Transverse colon (tissue), 4 donors: ENCODE measurements around the gene B3GNT4. TPM values are rescaled to one million over a fixed set of nuclear protein-coding genes. Genes with fewer than 3 reads are reported as not detected.

Experiments used
- DNase-seq: peaks from one replicate; pipeline ENCODE4 v3.0.0-alpha.2; 2019
- H3K27ac ChIP-seq, 4 donors: fragments of 200-600 bp; sonication (generic); 2 replicates each; pipeline ENCODE4 v1.5.1; 2016 to 2018; ENCODE audit warnings: inconsistent platforms in 4 of 4
- H3K27me3 ChIP-seq: fragments of 200-600 bp; sonication (generic); 2 replicates; pipeline ENCODE4 v1.5.1; 2017; ENCODE audit warnings: inconsistent platforms
- H3K36me3 ChIP-seq, 4 donors: fragments of 200-600 bp; sonication (generic); 2 replicates each; pipeline ENCODE4 v1.5.1; 2017 to 2019; ENCODE audit warnings: inconsistent platforms in 4 of 4
- H3K4me1 ChIP-seq, 4 donors: fragments of 200-600 bp; sonication (generic); 2 replicates each; pipeline ENCODE4 v1.5.1; 2017 to 2020; ENCODE audit warnings: inconsistent platforms in 4 of 4
- H3K4me3 ChIP-seq, 4 donors: fragments of 200-600 bp; sonication (generic); 1 replicate in 1 of 4; 2 replicates in 3 of 4; pipeline versions ENCODE4 v1.5.1 to v1.6.1; 2017 to 2019; ENCODE audit warnings: inconsistent platforms in 4 of 4
- H3K9me3 ChIP-seq, 2 donors: fragments of 200-600 bp; sonication (generic); 2 replicates each; pipeline ENCODE4 v1.5.1; 2017 to 2019; ENCODE audit warnings: inconsistent platforms in 2 of 2
- CTCF ChIP-seq, 5 experiments: fragments of 200-600 bp in 3 of 5; fragments of 450-650 bp in 2 of 5; sonication (generic) in 3 of 5; IDR thresholded peaks; 1 replicate in 2 of 5; 2 replicates in 3 of 5; pipeline ENCODE4 v1.5.1; 2016 to 2017; ENCODE audit warnings: antibody characterized with exemption in 5 of 5, inconsistent platforms in 3 of 5, mild to moderate bottlenecking in 2 of 5, moderate library complexity in 1 of 5
- EP300 ChIP-seq: sonication (generic); formaldehyde crosslinking; IDR thresholded peaks from one replicate; pipeline ENCODE4 v1.6.1; 2017; ENCODE audit warnings: antibody characterized with exemption, low read depth
- POLR2A ChIP-seq: fragments of 450-650 bp; IDR thresholded peaks from one replicate; pipeline ENCODE4 v1.6.1; 2016; ENCODE audit warnings: antibody characterized with exemption, mild to moderate bottlenecking, moderate library complexity
- POLR2AphosphoS5 ChIP-seq, 3 donors: sonication (generic); formaldehyde crosslinking; IDR thresholded peaks; one replicate each; pipeline ENCODE4 v1.6.1; 2016; ENCODE audit warnings: antibody characterized with exemption in 3 of 3
- WGBS, 2 donors: methylation state at CpG; one replicate each; pipeline ENCODE4 v1.1.5; 2018; ENCODE audit warnings: low coverage in 1 of 2; 5-methylcytosine and 5-hydroxymethylcytosine counted together
- in situ Hi-C, 4 donors: fragments of 200-750 bp; cut with MboI; loops; one replicate each; pipeline versions ENCODE4 v1.15.0 to v1.15.1; 2017; ENCODE audit warnings: low sequenced_read_pairs in 3 of 4, low pct_ligation_motif_present in 1 of 4, low pct_unique_long_range_greater_than_20kb in 1 of 4
- intact Hi-C: fragments of 100-400 bp; cut with DNase I; formaldehyde crosslinking; loops from one replicate; pipeline ENCODE4 v1.15.1; 2023; ENCODE audit warnings: low total_unique reads
- total RNA-seq, 4 donors: library from RNA; depleted of rRNA; stranded (reverse); fragments of >200 nt; gene quantifications; one replicate each; pipeline ENCODE4 v1.1.0, GENCODE V29; 2016

Gene B3GNT4
- total RNA-seq, 4 donors from 2014 or later, result 1.3 TPM; not detected in 3

GRCh38 chr12:122185494-122186082 is 17.9 kb upstream of the B3GNT4 start:
- intact Hi-C loops, result no loop called here
- 86% methylated on average over 10 of the region's 10 CpGs; no CpG with 5 or more reads in 1 of the 2 donors for WGBS, 2 donors

DNA sequence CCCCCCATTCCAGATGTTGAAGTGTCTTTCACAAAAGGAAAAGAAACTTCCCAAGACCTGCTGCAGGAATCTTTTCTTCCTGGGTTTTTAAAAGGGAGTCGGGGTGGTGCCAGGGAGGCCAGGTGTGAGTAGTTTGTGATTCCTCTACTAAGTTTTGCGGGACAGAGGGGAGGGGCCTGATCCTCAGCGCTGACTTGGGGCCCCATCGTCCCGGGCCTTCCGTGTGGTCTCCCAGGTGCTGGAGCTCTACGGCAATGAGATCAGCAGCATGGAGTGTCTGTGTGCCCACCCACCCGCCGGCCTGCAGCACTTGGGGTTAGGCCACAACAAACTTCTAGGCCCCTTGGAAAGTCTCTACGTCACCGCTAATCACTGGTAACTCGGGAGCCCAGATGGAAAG is 16.0 kb upstream of the B3GNT4 start:
- in situ Hi-C loops, result loop anchor here in 2 of 4 donors (10.0 to 25.0 kb wide), 2 partner anchors 53 to 275 kb away; partner anchors contain the start of gene CFAP251 (in 1 of the 2)
- Histone ChIP-seq H3K9me3 (no peaks in the 10 kb centered on the region), H3K36me3 (no peaks in the 10 kb centered on the region), H3K4me3 (no peak overlapping the region), H3K4me1 (peaks cover 4 to 9% (median 7%) of the 10 kb centered on the region in 4 donors), H3K27ac (no peak overlapping the region), H3K27me3 (peaks cover 5% of the 10 kb centered on the region)
- DNase-seq, result no peak
- no peak for TF ChIP-seq POLR2A
- TF ChIP-seq POLR2AphosphoS5 (IDR thresholded peaks at IDR 0.05), result no peak
- no peak for TF ChIP-seq EP300
- no peak for TF ChIP-seq CTCF (IDR thresholded peaks at IDR 0.05)
- intact Hi-C loops, result no loop called here
- 78% methylated on average over 12 of the region's 12 CpGs; no CpG with 5 or more reads in 1 of the 2 donors for WGBS, 2 donors

More at GRCh38 chr12:122185494-122186082, 17.9 kb upstream of the B3GNT4 start:
- H3K4me1 ChIP-seq, result peaks cover 5 to 9% (median 7%) of the 10 kb centered on the region in 4 donors
- no peaks in the 10 kb centered on the region for H3K36me3 ChIP-seq
- in situ Hi-C loops, result loop anchor here in 2 of 4 donors (10.0 to 25.0 kb wide), 2 partner anchors 51 to 273 kb away; partner anchors contain the start of gene CFAP251 (in 1 of the 2)
- no peak for DNase-seq
- H3K9me3 ChIP-seq, result no peaks in the 10 kb centered on the region
- no peak overlapping the region for H3K27ac ChIP-seq
- H3K27me3 ChIP-seq, result peaks cover 6% of the 10 kb centered on the region
- H3K4me3 ChIP-seq, result no peak overlapping the region
- no peak for TF ChIP-seq POLR2A
- TF ChIP-seq POLR2AphosphoS5 (IDR thresholded peaks at IDR 0.05), result no peak
- TF ChIP-seq CTCF (IDR thresholded peaks at IDR 0.05), result no peak
- TF ChIP-seq EP300, result no peak

DNA sequence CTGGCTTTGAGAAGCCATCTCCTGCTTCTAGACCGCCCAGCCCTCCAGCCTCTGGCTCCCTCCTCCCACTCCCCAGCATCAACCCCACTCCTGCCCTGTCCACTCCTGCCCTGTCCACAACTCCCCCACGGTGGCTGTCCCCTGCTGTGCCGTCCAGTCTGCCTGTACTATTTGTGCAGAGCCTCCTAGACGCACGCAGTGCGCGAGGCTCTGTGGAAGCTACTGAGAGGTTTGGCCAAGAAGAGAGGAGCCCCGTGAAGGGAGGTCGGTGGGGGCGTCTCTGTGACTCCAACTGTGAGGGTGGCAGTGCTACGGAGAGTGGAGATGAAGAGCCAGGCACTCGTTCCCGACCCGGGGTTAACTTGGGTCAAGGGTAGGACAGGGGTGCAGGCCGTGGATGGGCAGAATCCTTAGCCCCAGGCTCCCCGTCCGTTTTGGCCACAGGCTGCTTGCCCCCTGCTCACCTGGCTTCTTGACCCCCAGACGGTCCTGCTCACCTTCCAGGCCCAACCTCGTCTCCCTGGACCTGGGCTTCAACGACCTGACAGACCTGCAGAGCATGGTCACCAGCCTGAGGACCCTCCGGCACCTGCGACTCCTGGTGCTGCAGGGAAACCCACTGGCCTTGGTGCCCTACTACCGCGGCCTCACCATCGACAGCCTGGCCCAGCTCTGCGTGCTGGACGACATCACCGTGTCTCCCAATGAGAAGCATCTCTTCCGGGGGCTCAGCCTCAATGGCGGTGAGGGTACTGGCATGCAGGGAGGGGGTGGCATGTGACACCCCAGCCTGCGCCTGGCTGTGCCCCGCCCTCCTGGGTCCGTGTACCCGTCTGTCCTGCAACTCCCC is 13.7 kb upstream of the B3GNT4 start:
- in situ Hi-C loops, result loop anchor here in 3 of 4 donors (10.0 to 25.0 kb wide), 3 partner anchors 55 to 278 kb away; partner anchors contain the start of gene CFAP251 (in 1 of the 3)
- TF ChIP-seq POLR2AphosphoS5 (IDR thresholded peaks at IDR 0.05) (no peak), POLR2A (no peak), CTCF (IDR thresholded peaks at IDR 0.05) (no peak), EP300 (no peak)

More for the DNA sequence above, 13.7 kb upstream of the B3GNT4 start:
- H3K4me1 ChIP-seq, result no peaks in the 10 kb centered on the region
- intact Hi-C loops, result no loop called here
- H3K9me3 ChIP-seq, result no peaks in the 10 kb centered on the region
- DNase-seq, result no peak
- no peak overlapping the region for H3K27ac ChIP-seq
- H3K4me3 ChIP-seq, result no peak overlapping the region
- H3K36me3 ChIP-seq, result no peaks in the 10 kb centered on the region
- 84% methylated on average over 34 of the region's 34 CpGs; no CpG with 5 or more reads in 1 of the 2 donors for WGBS, 2 donors
- no peaks in the 10 kb centered on the region for H3K27me3 ChIP-seq
